ENCODE measurements around the gene SLC35D3. TPM values are rescaled to one million over a fixed set of nuclear protein-coding genes. Genes with fewer than 3 reads are reported as not detected.

The SLC35D3 gene
- total and polyA plus RNA-seq, 2 donors (not counting 3 experiments of a cell fraction or from before 2014, with no cell fraction given) = not detected

- intact Hi-C loops (cut with micrococcal nuclease) = no loop called here
- no peaks in the 10 kb centered on the region for H3K9me1 ChIP-seq (replicated peaks; ENCODE audit: control insufficient read depth, extremely low read depth, insufficient read depth, low read length)
- H3K9ac ChIP-seq (replicated peaks; ENCODE audit: extremely low read depth, insufficient read depth, low read length) = no peak overlapping the region
- TF ChIP-seq JUN (IDR thresholded peaks at IDR 0.05; ENCODE audit: borderline replicate concordance, insufficient read depth, insufficient read length, low read depth) (no peak), MYC (IDR thresholded peaks at IDR 0.05; ENCODE audit: low read depth, low read length) (no peak), CTCF (IDR thresholded peaks at IDR 0.05; ENCODE audit: extremely low read depth in 1 of 2, insufficient read depth in 1 of 2, low read depth in 1 of 2, low read length in 2 of 2) (no peak), POLR2AphosphoS5 (IDR thresholded peaks at IDR 0.05; ENCODE audit: insufficient read depth, low read depth, low read length) (no peak), MAX (IDR thresholded peaks at IDR 0.05; ENCODE audit: insufficient read depth, insufficient read length) (no peak), GATA2 (IDR thresholded peaks at IDR 0.05; ENCODE audit: insufficient read depth, insufficient read length, low read depth, low read length) (no peak), FOS (IDR thresholded peaks at IDR 0.05; ENCODE audit: borderline replicate concordance, insufficient read depth, low read length) (no peak), EZH2 (IDR thresholded peaks at IDR 0.05; ENCODE audit: borderline replicate concordance, low read depth, low read length, severe bottlenecking) (no peak), POLR2A (IDR thresholded peaks at IDR 0.05; ENCODE audit: low read depth, low read length) (no peak)
- no peaks in the 10 kb centered on the region for H4K20me1 ChIP-seq (replicated peaks; ENCODE audit: control insufficient read depth, extremely low read depth, insufficient read depth, low read length)
- no peak overlapping the region for H3K4me2 ChIP-seq (ENCODE audit: insufficient read depth, low read length)
- dilution Hi-C loops (cut with MboI; ENCODE audit: extremely low pct_ligation_motif_present, low sequenced_read_pairs) = no loop called here
- no peaks in the 10 kb centered on the region for H3K27me3 ChIP-seq (ENCODE audit: control insufficient read depth in 2 of 2, insufficient read depth in 2 of 2, low read length in 2 of 2)
- H2AFZ ChIP-seq (ENCODE audit: low read depth, low read length) = no peak overlapping the region
- no peak overlapping the region for H3K27ac ChIP-seq (ENCODE audit: insufficient read depth, low read depth, low read length)
- H3K4me1 ChIP-seq (ENCODE audit: control insufficient read depth, extremely low read depth, insufficient read depth, low read length) = peaks cover 3% of the 10 kb centered on the region
- CTCF ChIA-PET = no interaction called here
- POLR2A ChIA-PET = no interaction called here
- no peaks in the 10 kb centered on the region for H3K79me2 ChIP-seq (ENCODE audit: control insufficient read depth, insufficient read depth, low read length)
- H3K9me3 ChIP-seq (replicated peaks; ENCODE audit: control insufficient read depth, insufficient read depth, low read length) = no peaks in the 10 kb centered on the region
- no peak for DNase-seq (ENCODE audit: low read depth, low spot score)
- no peak for FAIRE-seq
- no peak overlapping the region for H3K4me3 ChIP-seq (replicated peaks in 1 of 3; ENCODE audit: insufficient read depth in 1 of 3, low read depth in 1 of 3, low read length in 3 of 3)
- no TSS peak for BruUV-seq (replicated peaks)
- no peaks in the 10 kb centered on the region for H3K36me3 ChIP-seq (ENCODE audit: control insufficient read depth in 2 of 2, extremely low read depth in 1 of 2, insufficient read depth in 2 of 2, low read length in 2 of 2)
These were observed 26.2 kb upstream of the SLC35D3 start for GRCh38 chr6:136895901-136896300.

Measured in endothelial cell of umbilical vein (primary cell).